ENCODE data around the gene UBQLN1.

Gene UBQLN1

GRCh38 chr9:83688921-83689320, 18.8 kb downstream of the UBQLN1 start:
- H3K4me1 ChIP-seq (ENCODE audit: insufficient read depth, insufficient read length): no peaks in the 10 kb centered on the region
- TF ChIP-seq YY1 (IDR thresholded peaks at IDR 0.05; ENCODE audit: insufficient read depth, insufficient read length): no peak
- no peak for TF ChIP-seq ZNF274 (IDR thresholded peaks at IDR 0.05; ENCODE audit: low read depth, low read length)
- TF ChIP-seq SUZ12 (IDR thresholded peaks at IDR 0.05; ENCODE audit: extremely low read depth, insufficient read depth, insufficient read length): no peak
- H3K27me3 ChIP-seq (ENCODE audit: insufficient read depth, insufficient read length): no peaks in the 10 kb centered on the region
- no peak overlapping the region for H3K9ac ChIP-seq (ENCODE audit: insufficient read length, low read depth)
- no peak for DNase-seq (ENCODE audit: low read depth, low spot score)
- no peaks in the 10 kb centered on the region for H3K36me3 ChIP-seq (ENCODE audit: insufficient read depth, insufficient read length, low read length)
- no peaks in the 10 kb centered on the region for H3K9me3 ChIP-seq (ENCODE audit: insufficient read depth, low read length)
- H3K4me3 ChIP-seq (ENCODE audit: insufficient read length, low read depth): no peak overlapping the region

- H3K36me3 ChIP-seq (ENCODE audit: insufficient read depth, insufficient read length, low read length): peaks cover 59% of the 10 kb centered on the region
- TF ChIP-seq YY1 (IDR thresholded peaks at IDR 0.05; ENCODE audit: insufficient read depth, insufficient read length) (no peak), ZNF274 (IDR thresholded peaks at IDR 0.05; ENCODE audit: low read depth, low read length) (no peak), SUZ12 (IDR thresholded peaks at IDR 0.05; ENCODE audit: extremely low read depth, insufficient read depth, insufficient read length) (no peak)
- H3K27me3 ChIP-seq (ENCODE audit: insufficient read depth, insufficient read length): no peaks in the 10 kb centered on the region
- peaks cover 4% of the 10 kb centered on the region for H3K4me1 ChIP-seq (ENCODE audit: insufficient read depth, insufficient read length)
- no peak overlapping the region for H3K4me3 ChIP-seq (ENCODE audit: insufficient read length, low read depth)
- DNase-seq (ENCODE audit: low read depth, low spot score): no peak
- no peak overlapping the region for H3K9ac ChIP-seq (ENCODE audit: insufficient read length, low read depth)
- no peaks in the 10 kb centered on the region for H3K9me3 ChIP-seq (ENCODE audit: insufficient read depth, low read length)
Measured at GRCh38 chr9:83681490-83681889, 26.3 kb downstream of the UBQLN1 start.

DNA sequence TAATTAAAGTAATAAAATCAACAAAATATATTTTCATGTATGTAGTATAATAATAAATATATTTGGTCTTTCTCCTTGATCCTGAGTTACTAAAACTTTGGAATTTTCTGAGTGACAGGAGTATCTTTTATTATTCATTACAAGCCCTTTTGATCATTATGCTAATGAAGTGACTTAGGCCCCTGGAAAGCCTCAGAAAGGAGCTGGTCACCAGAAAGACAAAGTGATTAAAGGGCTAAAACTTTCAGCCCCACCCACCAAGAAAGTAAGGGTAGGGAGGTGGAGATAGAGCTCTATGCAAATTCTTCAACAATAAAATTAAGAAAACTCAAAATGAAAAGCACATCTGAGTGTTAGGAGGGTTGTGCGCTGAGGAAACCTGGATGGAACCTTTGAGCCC, 27.5 kb downstream of the UBQLN1 start:
- Histone ChIP-seq H3K9me3 (ENCODE audit: insufficient read depth, low read length) (no peaks in the 10 kb centered on the region), H3K4me1 (ENCODE audit: insufficient read depth, insufficient read length) (peaks cover 4% of the 10 kb centered on the region), H3K36me3 (ENCODE audit: insufficient read depth, insufficient read length, low read length) (peaks cover 71% of the 10 kb centered on the region), H3K9ac (ENCODE audit: insufficient read length, low read depth) (no peak overlapping the region), H3K4me3 (ENCODE audit: insufficient read length, low read depth) (no peak overlapping the region), H3K27me3 (ENCODE audit: insufficient read depth, insufficient read length) (no peaks in the 10 kb centered on the region)
- no peak for DNase-seq (ENCODE audit: low read depth, low spot score)
- TF ChIP-seq ZNF274 (IDR thresholded peaks at IDR 0.05; ENCODE audit: low read depth, low read length): no peak

DNA sequence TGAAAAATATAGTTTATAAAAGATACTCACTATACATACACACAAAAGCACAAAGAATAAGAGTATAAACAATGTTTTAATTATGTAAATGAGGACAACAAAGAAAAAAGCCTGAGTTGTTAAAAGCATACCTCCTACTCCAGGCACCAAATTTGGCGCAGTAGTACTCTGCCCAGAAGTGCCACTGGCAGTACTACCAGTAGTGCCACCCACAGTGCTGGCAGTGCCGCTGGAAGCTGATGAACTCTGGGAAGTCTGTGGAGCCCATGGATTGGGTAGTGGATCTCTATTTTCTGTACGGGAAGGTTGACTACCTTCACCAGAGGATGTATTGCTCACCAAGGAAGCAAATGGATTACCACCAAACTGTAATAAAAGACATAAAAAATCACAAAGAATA, 30.2 kb downstream of the UBQLN1 start:
- H3K4me1 ChIP-seq (ENCODE audit: insufficient read depth, insufficient read length): peaks cover 4% of the 10 kb centered on the region
- TF ChIP-seq YY1 (IDR thresholded peaks at IDR 0.05; ENCODE audit: insufficient read depth, insufficient read length) (no peak), ZNF274 (IDR thresholded peaks at IDR 0.05; ENCODE audit: low read depth, low read length) (no peak), SUZ12 (IDR thresholded peaks at IDR 0.05; ENCODE audit: extremely low read depth, insufficient read depth, insufficient read length) (no peak)
- peaks cover 91% of the 10 kb centered on the region for H3K36me3 ChIP-seq (ENCODE audit: insufficient read depth, insufficient read length, low read length)
- no peak overlapping the region for H3K4me3 ChIP-seq (ENCODE audit: insufficient read length, low read depth)
- no peaks in the 10 kb centered on the region for H3K27me3 ChIP-seq (ENCODE audit: insufficient read depth, insufficient read length)
- no peaks in the 10 kb centered on the region for H3K9me3 ChIP-seq (ENCODE audit: insufficient read depth, low read length)
- DNase-seq (ENCODE audit: low read depth, low spot score): no peak
- H3K9ac ChIP-seq (ENCODE audit: insufficient read length, low read depth): no peak overlapping the region

DNA sequence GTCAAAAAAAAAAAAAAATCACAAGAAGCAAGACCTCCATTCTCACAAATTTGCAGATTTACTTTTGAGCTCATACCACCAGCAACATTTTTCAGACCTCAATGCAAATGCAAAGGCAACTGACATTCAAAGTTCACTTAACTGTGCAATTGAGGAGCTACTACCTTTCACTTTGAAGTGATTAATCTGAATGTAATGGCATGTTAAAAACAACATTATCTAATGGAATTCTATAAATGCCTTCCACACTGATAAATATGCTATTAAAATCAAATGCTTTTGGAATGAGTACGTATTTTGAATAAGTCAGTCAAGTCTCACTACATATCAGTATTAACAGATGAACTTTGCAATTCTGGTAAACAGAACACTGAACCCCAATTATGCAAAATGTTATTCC, 32.3 kb downstream of the UBQLN1 start:
- H3K36me3 ChIP-seq (ENCODE audit: insufficient read depth, insufficient read length, low read length): peaks cover 90% of the 10 kb centered on the region
- no peaks in the 10 kb centered on the region for H3K9me3 ChIP-seq (ENCODE audit: insufficient read depth, low read length)
- H3K27me3 ChIP-seq (ENCODE audit: insufficient read depth, insufficient read length): no peaks in the 10 kb centered on the region
- H3K4me1 ChIP-seq (ENCODE audit: insufficient read depth, insufficient read length): no peaks in the 10 kb centered on the region
- no peak overlapping the region for H3K4me3 ChIP-seq (ENCODE audit: insufficient read length, low read depth)
- no peak for DNase-seq (ENCODE audit: low read depth, low spot score)
- H3K9ac ChIP-seq (ENCODE audit: insufficient read length, low read depth): no peak overlapping the region
- no peak for TF ChIP-seq SUZ12 (IDR thresholded peaks at IDR 0.05; ENCODE audit: extremely low read depth, insufficient read depth, insufficient read length)
- TF ChIP-seq ZNF274 (IDR thresholded peaks at IDR 0.05; ENCODE audit: low read depth, low read length): no peak
- TF ChIP-seq YY1 (IDR thresholded peaks at IDR 0.05; ENCODE audit: insufficient read depth, insufficient read length): no peak

GRCh38 chr9:83671451-83671850, 36.3 kb downstream of the UBQLN1 start:
- Histone ChIP-seq H3K27me3 (ENCODE audit: insufficient read depth, insufficient read length) (no peaks in the 10 kb centered on the region), H3K9me3 (ENCODE audit: insufficient read depth, low read length) (no peaks in the 10 kb centered on the region), H3K4me1 (ENCODE audit: insufficient read depth, insufficient read length) (no peaks in the 10 kb centered on the region), H3K36me3 (ENCODE audit: insufficient read depth, insufficient read length, low read length) (peaks cover 86% of the 10 kb centered on the region), H3K9ac (ENCODE audit: insufficient read length, low read depth) (no peak overlapping the region), H3K4me3 (ENCODE audit: insufficient read length, low read depth) (no peak overlapping the region)
- TF ChIP-seq YY1 (IDR thresholded peaks at IDR 0.05; ENCODE audit: insufficient read depth, insufficient read length): no peak
- no peak for TF ChIP-seq ZNF274 (IDR thresholded peaks at IDR 0.05; ENCODE audit: low read depth, low read length)
- TF ChIP-seq SUZ12 (IDR thresholded peaks at IDR 0.05; ENCODE audit: extremely low read depth, insufficient read depth, insufficient read length): no peak
- DNase-seq (ENCODE audit: low read depth, low spot score): no peak

DNA sequence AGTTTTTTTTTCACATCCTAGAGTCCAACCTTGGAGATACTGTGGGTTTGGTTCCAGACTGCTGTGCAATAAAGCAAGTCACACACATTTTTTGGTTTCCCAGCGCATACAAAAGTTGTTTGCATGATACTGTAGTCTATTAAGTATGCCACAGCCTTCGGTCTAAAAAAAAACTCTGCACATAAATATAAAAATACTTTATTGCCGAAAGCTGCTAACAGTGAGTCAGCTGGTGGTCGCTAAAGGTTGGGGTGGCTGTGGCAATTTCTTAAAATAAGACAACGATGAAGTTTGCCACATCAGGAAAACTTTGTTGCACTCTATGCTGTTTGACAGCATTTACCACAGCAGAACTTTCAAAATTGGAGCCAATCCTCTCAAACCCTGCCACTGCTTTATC, 37.4 kb downstream of the UBQLN1 start:
- no peaks in the 10 kb centered on the region for H3K27me3 ChIP-seq (ENCODE audit: insufficient read depth, insufficient read length)
- TF ChIP-seq SUZ12 (IDR thresholded peaks at IDR 0.05; ENCODE audit: extremely low read depth, insufficient read depth, insufficient read length) (no peak), ZNF274 (IDR thresholded peaks at IDR 0.05; ENCODE audit: low read depth, low read length) (no peak), YY1 (IDR thresholded peaks at IDR 0.05; ENCODE audit: insufficient read depth, insufficient read length) (no peak)
- H3K4me3 ChIP-seq (ENCODE audit: insufficient read length, low read depth): no peak overlapping the region
- peaks cover 80% of the 10 kb centered on the region for H3K36me3 ChIP-seq (ENCODE audit: insufficient read depth, insufficient read length, low read length)
- no peaks in the 10 kb centered on the region for H3K9me3 ChIP-seq (ENCODE audit: insufficient read depth, low read length)
- DNase-seq (ENCODE audit: low read depth, low spot score): no peak
- H3K9ac ChIP-seq (ENCODE audit: insufficient read length, low read depth): no peak overlapping the region
- no peaks in the 10 kb centered on the region for H3K4me1 ChIP-seq (ENCODE audit: insufficient read depth, insufficient read length)

- H3K27me3 ChIP-seq (ENCODE audit: insufficient read depth, insufficient read length): no peaks in the 10 kb centered on the region
- no peak overlapping the region for H3K4me3 ChIP-seq (ENCODE audit: insufficient read length, low read depth)
- DNase-seq (ENCODE audit: low read depth, low spot score): no peak
- no peaks in the 10 kb centered on the region for H3K4me1 ChIP-seq (ENCODE audit: insufficient read depth, insufficient read length)
- H3K36me3 ChIP-seq (ENCODE audit: insufficient read depth, insufficient read length, low read length): peaks cover 79% of the 10 kb centered on the region
- H3K9ac ChIP-seq (ENCODE audit: insufficient read length, low read depth): no peak overlapping the region
- TF ChIP-seq SUZ12 (IDR thresholded peaks at IDR 0.05; ENCODE audit: extremely low read depth, insufficient read depth, insufficient read length) (no peak), ZNF274 (IDR thresholded peaks at IDR 0.05; ENCODE audit: low read depth, low read length) (no peak)
- H3K9me3 ChIP-seq (ENCODE audit: insufficient read depth, low read length): no peaks in the 10 kb centered on the region
Measured at GRCh38 chr9:83669067-83669466, 38.7 kb downstream of the UBQLN1 start.

All from NT2/D1 (cell line).